Small intestine (tissue), 7 donors: ENCODE data around the gene ACKR3. TPM values are rescaled to one million over a fixed set of nuclear protein-coding genes. Genes with fewer than 3 reads are reported as not detected.

Source experiments
- DNase-seq, 2 donors: peaks; one replicate each; pipeline versions ENCODE4 v3.0.0 to v3.0.0-alpha.2; 2013
- FAIRE-seq: peaks from 2 replicates; lab custom pipeline; 2012; peaks lifted over from hg19 to GRCh38; lab: Jason Lieb, UNC
- H3K27ac ChIP-seq, 3 donors: one replicate each; pipeline ENCODE4 v1.5.1; 2013; ENCODE audit warnings: low read length in 2 of 3, mild to moderate bottlenecking in 2 of 3, control low read depth in 1 of 3, inconsistent platforms in 1 of 3, low read depth in 1 of 3, moderate library complexity in 1 of 3
- H3K27me3 ChIP-seq, 3 donors: one replicate each; pipeline ENCODE4 v1.6.1; 2013; ENCODE audit warnings: low read length in 3 of 3, inconsistent platforms in 1 of 3; ENCODE audit not compliant: control insufficient read depth in 3 of 3, insufficient read depth in 3 of 3
- H3K36me3 ChIP-seq, 3 donors: one replicate each; pipeline ENCODE4 v1.6.1; 2013; ENCODE audit warnings: low read length in 3 of 3, inconsistent platforms in 1 of 3, low read depth in 1 of 3, mild to moderate bottlenecking in 1 of 3, moderate library complexity in 1 of 3; ENCODE audit not compliant: control insufficient read depth in 3 of 3, insufficient read depth in 2 of 3
- H3K4me1 ChIP-seq, 3 donors: one replicate each; pipeline ENCODE4 v1.6.1; 2013; ENCODE audit warnings: low read length in 2 of 3, inconsistent platforms in 1 of 3, low read depth in 1 of 3, mild to moderate bottlenecking in 1 of 3, moderate library complexity in 1 of 3; ENCODE audit not compliant: control insufficient read depth in 3 of 3, insufficient read depth in 2 of 3
- H3K4me3 ChIP-seq, 3 donors: one replicate each; pipeline ENCODE4 v1.5.1; 2013; ENCODE audit warnings: low read length in 3 of 3, control low read depth in 1 of 3, inconsistent platforms in 1 of 3, low read depth in 1 of 3, mild to moderate bottlenecking in 1 of 3, moderate library complexity in 1 of 3
- H3K9me3 ChIP-seq, 2 donors: one replicate each; pipeline ENCODE4 v1.6.1; 2013; ENCODE audit warnings: low read depth in 1 of 2, low read length in 1 of 2; ENCODE audit not compliant: control insufficient read depth in 2 of 2, insufficient read depth in 1 of 2
- WGBS, 3 donors: extraction: QIAGEN DNeasy Blood & Tissue Kit; methylation state at CpG; one replicate each; pipeline ENCODE4 v1.1.7; 2013; 5-methylcytosine and 5-hydroxymethylcytosine counted together
- polyA plus RNA-seq, 4 donors: library from polyadenylated mRNA; stranded (reverse) in 3 of 4; unstranded in 1 of 4; fragments of 200-250 nt in 3 of 4; fragments of 120-200 nt in 1 of 4; gene quantifications; one replicate each; pipeline versions ENCODE4 v1.2.1 to v1.2.3, GENCODE V29; 2013
- donor health status: healthy with polysubstance abuse.
- donor health status: control.
- donor health status: control.
- donor health status: Bipolar disorder and iron deficiency.
- donor health status: healthy.

The ACKR3 gene
- polyA plus RNA-seq, 4 donors, result 3.8 to 101 (median 24.3) TPM

GRCh38 chr2:236629961-236630872, 60.6 kb downstream of the ACKR3 start:
- 83 to 84% (median 84%) methylated on average over 16 of the region's 16 CpGs for WGBS, 3 donors
- Histone ChIP-seq H3K9me3 (no peaks in the 10 kb centered on the region), H3K27ac (no peak overlapping the region), H3K36me3 (no peaks in the 10 kb centered on the region), H3K4me1 (no peaks in the 10 kb centered on the region), H3K4me3 (no peak overlapping the region), H3K27me3 (no peaks in the 10 kb centered on the region)
- DNase-seq, result no peak
- no peak for FAIRE-seq

- H3K4me1 ChIP-seq, result no peaks in the 10 kb centered on the region
- H3K4me3 ChIP-seq, result no peak overlapping the region
- H3K27me3 ChIP-seq, result no peaks in the 10 kb centered on the region
- FAIRE-seq, result no peak
- no peaks in the 10 kb centered on the region for H3K9me3 ChIP-seq
- DNase-seq, result no peak
- H3K36me3 ChIP-seq, result no peaks in the 10 kb centered on the region
- 64 to 70% (median 67%) methylated on average over 15 of the region's 15 CpGs for WGBS, 3 donors
- no peak overlapping the region for H3K27ac ChIP-seq
These were observed 61.7 kb downstream of the ACKR3 start for GRCh38 chr2:236631281-236631855.

- no peaks in the 10 kb centered on the region for H3K9me3 ChIP-seq
- H3K36me3 ChIP-seq, result no peaks in the 10 kb centered on the region
- DNase-seq (no peak), FAIRE-seq (no peak)
- H3K27me3 ChIP-seq, result no peaks in the 10 kb centered on the region
- H3K27ac ChIP-seq, result no peak overlapping the region
- no peak overlapping the region for H3K4me3 ChIP-seq
- no peaks in the 10 kb centered on the region for H3K4me1 ChIP-seq
- 90 to 93% (median 91%) methylated on average over 11 of the region's 11 CpGs for WGBS, 3 donors
These were observed 62.2 kb downstream of the ACKR3 start for GRCh38 chr2:236631856-236632291.
